ENCODE results near the gene ARFGAP3. TPM values are rescaled to one million over a fixed set of nuclear protein-coding genes. Genes with fewer than 3 reads are reported as not detected.
"Not testable (repeated sequence)": the region's sequence is repeated elsewhere in the genome, so short reads cannot be mapped to it uniquely, and the experiment has no call there.

Gene ARFGAP3
- total RNA-seq, 1 experiment from 2014 or later, result 45.1 TPM

DNA sequence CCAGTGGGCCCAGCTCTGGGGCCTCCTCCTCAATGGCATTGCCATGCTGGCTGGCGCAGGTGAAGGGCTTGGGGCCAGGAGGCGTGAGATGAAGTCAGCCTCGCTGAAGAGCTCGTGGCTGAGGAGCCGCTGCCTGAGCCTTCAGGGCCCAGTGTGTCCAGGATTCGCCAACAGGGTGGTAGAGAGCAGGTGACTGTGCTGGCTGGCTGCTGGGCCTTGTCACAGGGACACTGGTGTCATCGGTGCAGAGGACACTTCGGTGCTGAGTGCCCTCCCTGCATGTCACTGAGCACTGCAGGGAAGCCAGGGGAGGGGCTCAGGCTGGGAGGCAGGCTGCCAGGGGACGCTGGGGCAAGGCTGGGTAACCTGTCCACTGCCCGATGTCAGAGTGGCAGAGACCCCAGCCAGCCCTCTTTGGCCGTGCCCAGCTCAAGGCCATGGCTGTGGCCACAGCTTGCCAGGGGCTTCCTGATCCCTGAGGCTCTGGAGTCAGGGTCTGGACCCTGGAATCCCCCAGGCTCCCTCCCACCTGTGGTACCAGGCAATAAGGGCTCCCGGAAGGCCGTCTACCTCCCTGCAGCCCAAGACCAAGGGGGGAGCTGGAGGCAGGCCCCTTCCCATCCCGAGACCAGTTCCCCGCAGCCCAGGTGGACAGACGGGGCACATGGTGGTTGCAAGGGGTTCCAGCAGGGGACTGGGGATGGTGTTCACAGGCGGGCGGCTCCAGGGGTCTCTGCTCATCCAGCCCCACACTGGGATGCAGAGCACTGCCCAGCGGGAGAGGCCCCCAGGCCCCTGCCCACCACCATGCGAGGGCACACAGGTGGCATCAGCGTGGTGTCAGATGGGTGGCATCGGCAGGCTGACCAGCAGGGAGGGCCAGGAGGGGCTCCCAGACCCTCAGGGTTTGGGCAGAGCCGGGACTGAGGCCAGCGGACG, 63.9 kb downstream of the ARFGAP3 start:
- no peak for DNase-seq (ENCODE audit: low read depth, low spot score)
- in situ Hi-C loops (cut with HindIII; ENCODE audit: low pct_unique_long_range_greater_than_20kb, low sequenced_read_pairs), result no loop called here

DNA sequence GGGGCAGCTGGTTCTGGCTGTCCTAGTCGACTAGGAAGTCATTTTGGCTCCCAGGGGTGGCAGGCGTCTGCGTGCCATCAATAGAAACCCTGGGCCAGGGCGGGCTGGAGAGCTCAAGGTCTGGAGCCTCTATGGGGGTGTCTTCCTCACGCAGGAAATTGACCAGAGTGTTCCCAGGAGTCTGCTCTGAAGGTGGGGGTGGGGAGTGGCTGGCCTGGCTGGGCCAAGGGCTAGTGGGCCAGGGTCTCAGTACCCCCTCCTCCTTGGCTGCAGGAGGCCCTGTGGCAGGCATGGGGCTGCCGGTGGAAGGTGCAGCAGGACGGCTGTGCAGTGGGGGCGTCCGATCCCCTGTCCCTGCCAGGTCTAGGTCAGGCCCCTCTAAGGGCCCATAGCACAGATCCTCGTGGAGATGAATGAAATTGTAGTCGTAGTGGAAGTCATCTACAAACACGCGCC, 64.6 kb downstream of the ARFGAP3 start:
- in situ Hi-C loops (cut with HindIII; ENCODE audit: low pct_unique_long_range_greater_than_20kb, low sequenced_read_pairs), result no loop called here

GRCh38 chr22:42791721-42792452, 65.2 kb downstream of the ARFGAP3 start:
- no peak for DNase-seq (ENCODE audit: low read depth, low spot score)
- in situ Hi-C loops (cut with HindIII; ENCODE audit: low pct_unique_long_range_greater_than_20kb, low sequenced_read_pairs), result no loop called here

More for the DNA sequence above, 64.6 kb downstream of the ARFGAP3 start:
- no peak for DNase-seq (ENCODE audit: low read depth, low spot score)

- DNase-seq (ENCODE audit: low read depth, low spot score), result no peak
- in situ Hi-C loops (cut with HindIII; ENCODE audit: low pct_unique_long_range_greater_than_20kb, low sequenced_read_pairs), result no loop called here
Observed at GRCh38 chr22:42788466-42788865, 68.6 kb downstream of the ARFGAP3 start.

DNA sequence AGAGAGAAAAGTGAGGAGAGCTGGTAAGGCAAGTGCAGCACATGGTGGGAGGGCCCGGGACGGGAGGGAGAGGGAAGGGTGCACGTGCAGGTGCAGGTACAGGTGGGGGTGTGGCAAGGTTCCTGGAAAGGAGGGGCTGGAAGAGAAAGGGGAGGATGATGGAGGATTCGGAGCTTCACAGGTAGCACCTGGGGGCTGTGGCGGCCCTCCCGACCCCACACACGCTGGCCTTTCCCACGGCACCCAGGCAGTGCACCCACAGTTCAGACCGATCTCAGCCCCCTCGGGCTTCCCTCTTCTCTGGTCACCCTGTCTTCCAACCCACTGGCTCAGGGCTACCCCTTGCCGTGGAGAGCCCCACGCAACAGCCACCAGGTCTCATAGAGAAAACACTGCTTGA, 69.1 kb downstream of the ARFGAP3 start:
- in situ Hi-C loops (cut with HindIII; ENCODE audit: low pct_unique_long_range_greater_than_20kb, low sequenced_read_pairs), result no loop called here
- DNase-seq (ENCODE audit: low read depth, low spot score), result no peak

GRCh38 chr22:42787357-42787736, 69.7 kb downstream of the ARFGAP3 start:
- in situ Hi-C loops (cut with HindIII; ENCODE audit: low pct_unique_long_range_greater_than_20kb, low sequenced_read_pairs), result no loop called here
- no peak for DNase-seq (ENCODE audit: low read depth, low spot score)

GRCh38 chr22:42786606-42787356, 70.3 kb downstream of the ARFGAP3 start:
- DNase-seq (ENCODE audit: low read depth, low spot score), result no peak
- in situ Hi-C loops (cut with HindIII; ENCODE audit: low pct_unique_long_range_greater_than_20kb, low sequenced_read_pairs), result no loop called here

DNA sequence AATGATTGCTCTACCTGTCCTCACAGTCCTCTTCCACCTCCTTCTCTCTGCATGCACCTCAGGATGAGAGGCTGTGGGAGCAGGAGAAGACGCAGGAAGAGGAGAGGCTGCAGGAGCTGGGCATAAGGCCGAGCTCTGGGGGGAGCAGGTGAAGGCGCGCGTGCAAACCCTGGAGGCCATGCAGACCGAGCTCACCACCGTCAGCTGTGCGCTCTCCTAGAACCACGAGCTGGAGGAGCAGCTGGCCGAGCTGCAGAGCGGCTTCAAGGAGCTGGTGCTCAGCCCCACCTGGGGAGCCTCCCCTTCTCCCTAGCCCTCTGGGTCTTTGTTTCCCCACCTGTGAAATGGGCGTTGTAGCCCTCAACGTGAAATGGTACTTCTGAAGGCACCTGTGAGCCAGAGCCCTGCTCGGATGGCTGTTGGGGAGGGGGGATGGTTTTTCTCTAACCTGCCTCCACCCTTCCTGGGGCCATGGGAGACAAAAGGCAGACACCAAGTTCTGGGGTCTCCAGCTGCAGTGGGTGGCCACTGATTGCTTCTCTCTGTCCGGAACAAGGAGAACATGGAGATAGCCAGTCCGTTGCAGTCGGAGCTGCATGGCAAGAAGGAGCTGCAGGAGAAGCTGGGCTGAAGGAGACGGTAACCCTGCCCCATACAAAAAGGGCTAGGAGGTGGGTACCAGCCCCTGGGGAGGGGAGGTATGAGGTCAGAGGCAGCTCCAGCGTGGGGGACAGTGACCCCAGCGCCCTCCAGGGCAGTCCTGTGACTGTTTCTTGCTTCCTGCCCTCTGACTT, 71.2 kb downstream of the ARFGAP3 start:
- in situ Hi-C loops (cut with HindIII; ENCODE audit: low pct_unique_long_range_greater_than_20kb, low sequenced_read_pairs), result no loop called here
- DNase-seq (ENCODE audit: low read depth, low spot score), result no peak

DNA sequence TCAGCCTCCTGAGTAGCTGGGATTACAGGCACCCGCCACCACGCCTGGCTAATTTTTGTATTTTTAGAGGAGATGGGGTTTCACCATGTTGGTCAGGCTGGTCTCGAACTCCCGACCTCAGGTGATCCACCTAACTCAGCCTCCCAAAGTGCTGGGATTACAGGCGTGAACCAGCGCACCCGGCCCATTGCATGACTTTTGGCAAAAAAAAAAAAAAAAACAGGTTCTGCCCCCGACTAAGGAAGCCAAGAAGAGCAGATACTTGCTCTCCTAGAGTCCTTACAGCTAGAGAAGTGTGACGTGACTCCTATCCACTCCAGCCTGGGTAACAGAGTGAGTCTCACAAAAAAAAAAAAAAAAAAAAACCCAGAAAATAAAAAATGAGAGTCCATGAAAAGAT, 74.8 kb downstream of the ARFGAP3 start:
- in situ Hi-C loops (cut with HindIII; ENCODE audit: low pct_unique_long_range_greater_than_20kb, low sequenced_read_pairs); DNase-seq (ENCODE audit: low read depth, low spot score): not testable (repeated sequence)

DNA sequence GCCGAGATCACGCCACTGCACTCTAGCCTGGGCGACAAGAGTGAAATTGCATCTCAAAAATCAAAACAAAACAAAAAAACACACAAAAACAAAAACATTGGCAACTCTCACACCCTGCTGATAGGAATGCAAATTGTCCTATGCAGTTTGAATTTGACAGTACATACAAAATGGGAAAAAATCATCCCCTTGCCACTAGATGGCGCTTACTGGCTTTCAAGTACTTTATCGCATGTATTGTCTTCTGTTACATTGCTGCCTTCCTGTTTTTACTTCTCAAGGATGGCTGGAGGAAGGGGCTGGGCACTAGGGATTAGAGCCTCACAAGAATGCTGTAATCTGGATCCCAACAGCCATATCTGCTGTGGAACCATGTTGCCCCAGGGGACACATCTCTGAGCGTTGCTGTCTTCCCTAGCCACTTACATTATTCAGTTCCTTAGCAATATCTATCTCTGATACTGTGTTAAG, 77.0 kb downstream of the ARFGAP3 start:
- peak; percentile 95 for DNase-seq (ENCODE audit: low read depth, low spot score)
- in situ Hi-C loops (cut with HindIII; ENCODE audit: low pct_unique_long_range_greater_than_20kb, low sequenced_read_pairs), result no loop called here

DNA sequence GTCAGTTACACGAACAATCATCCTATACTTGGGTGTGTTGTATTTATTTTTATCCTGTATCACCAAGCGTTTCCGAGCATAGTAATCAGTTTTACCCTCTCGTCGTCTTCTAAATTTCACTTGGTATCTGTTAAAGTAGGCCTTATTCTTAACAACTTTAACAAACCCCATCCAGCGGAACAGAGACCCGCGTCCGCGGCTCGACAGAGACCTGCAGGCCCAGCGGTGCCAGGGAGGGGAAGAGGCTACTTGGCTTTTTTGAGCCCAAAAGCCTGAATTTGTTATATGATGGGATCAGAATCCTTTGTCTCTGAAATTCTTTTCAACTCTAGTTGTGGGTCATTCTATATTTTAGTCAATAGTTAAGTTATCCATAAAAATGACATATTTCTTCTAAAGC, 79.9 kb downstream of the ARFGAP3 start:
- in situ Hi-C loops (cut with HindIII; ENCODE audit: low pct_unique_long_range_greater_than_20kb, low sequenced_read_pairs), result no loop called here
- DNase-seq (ENCODE audit: low read depth, low spot score), result no peak

- DNase-seq (ENCODE audit: low read depth, low spot score), result no peak
- in situ Hi-C loops (cut with HindIII; ENCODE audit: low pct_unique_long_range_greater_than_20kb, low sequenced_read_pairs), result no loop called here
Observed at GRCh38 chr22:42773167-42773566, 83.9 kb downstream of the ARFGAP3 start.

- no peak for DNase-seq (ENCODE audit: low read depth, low spot score)
- in situ Hi-C loops (cut with HindIII; ENCODE audit: low pct_unique_long_range_greater_than_20kb, low sequenced_read_pairs), result no loop called here
Observed at GRCh38 chr22:42772647-42773046, 84.4 kb downstream of the ARFGAP3 start.

DNA sequence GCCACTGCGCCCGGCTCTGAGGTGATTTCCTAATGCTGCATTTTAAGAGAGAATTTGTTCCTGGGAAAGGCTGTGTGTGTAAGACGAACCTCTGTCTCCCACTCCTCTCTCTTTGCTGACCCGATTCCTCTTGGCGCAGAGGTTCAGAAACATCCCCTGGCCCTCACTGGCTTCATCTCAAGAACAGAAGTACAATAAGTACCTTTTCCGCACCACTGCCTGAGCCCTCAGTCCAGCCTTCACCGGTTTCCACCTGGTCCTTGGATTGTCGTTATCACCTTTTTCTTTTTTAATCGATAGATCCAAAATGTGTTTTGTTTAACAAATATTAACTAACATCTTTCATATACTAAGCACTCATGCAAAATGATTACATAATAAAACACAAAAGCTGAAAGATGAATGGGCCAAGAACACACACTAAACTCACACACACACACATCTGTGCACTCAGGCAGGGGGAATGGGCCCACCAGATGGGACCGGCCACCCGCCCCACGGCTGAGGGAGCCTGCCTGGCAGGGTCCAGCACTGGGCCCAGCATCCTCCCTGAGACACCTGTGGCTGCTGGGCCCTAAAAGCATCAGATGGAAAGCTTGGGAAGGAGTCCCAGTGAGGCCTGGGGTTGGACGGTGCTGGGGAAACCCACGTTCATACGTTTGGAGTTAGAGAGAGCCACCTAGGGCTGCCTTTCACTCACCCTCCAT, 86.0 kb downstream of the ARFGAP3 start:
- no peak for DNase-seq (ENCODE audit: low read depth, low spot score)
- in situ Hi-C loops (cut with HindIII; ENCODE audit: low pct_unique_long_range_greater_than_20kb, low sequenced_read_pairs), result no loop called here

DNA sequence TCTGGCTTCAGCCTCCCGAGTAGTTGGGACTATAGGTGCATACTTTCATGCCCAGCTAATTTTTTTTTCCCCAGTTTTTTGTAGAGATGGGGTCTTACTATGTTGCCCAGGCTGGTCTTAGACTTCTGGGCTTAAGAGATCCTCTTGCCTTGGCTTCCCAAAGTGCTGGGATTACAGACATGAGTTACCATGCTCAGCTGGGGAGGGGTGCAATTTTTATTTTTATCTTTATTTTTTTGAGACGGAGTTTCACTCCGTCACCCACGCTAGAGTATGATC, 86.7 kb downstream of the ARFGAP3 start:
- in situ Hi-C loops (cut with HindIII; ENCODE audit: low pct_unique_long_range_greater_than_20kb, low sequenced_read_pairs), result no loop called here
- DNase-seq (ENCODE audit: low read depth, low spot score), result no peak

DNA sequence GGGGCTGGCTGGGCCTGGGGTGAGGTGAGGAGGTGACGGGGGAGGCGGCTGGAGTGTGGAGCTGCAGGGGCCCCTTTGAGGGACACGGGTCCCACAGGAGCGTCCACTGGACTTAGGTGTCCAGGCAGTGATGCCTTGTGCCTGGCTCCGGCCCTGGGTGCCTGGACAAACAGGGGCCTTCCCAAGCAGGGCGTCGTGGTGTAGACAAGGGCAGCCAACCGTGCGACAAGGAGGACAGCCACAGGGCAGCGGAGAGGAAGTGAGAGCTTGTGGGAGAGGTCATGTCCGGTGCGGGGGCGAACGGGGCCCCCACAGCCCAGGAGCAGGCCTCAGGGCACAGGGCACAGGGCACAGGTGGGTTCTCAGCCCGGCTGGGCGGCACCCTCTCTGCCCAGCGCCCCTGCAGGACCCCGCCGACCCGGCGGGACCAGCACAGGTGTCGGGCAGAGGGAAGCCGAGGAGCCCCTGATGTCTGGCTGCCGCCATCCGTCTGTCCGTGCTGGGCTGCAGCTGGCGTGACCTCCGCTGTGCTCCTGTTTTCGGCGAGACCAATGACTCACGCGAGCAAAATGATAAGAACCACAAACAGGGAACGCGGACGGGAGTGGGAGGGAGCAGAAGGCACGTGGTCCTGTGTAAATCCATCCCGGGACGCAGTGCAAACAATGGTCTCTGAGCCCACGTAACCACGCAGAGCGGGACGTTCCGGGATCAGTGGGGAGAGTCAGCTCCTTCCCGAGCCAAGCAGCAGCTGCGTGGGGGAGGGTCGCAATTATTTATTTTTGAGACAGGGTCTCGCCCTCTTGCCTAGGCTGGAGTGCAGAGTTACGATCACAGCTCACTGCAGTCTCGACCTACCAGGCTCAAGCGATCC, 87.3 kb downstream of the ARFGAP3 start:
- in situ Hi-C loops (cut with HindIII; ENCODE audit: low pct_unique_long_range_greater_than_20kb, low sequenced_read_pairs), result no loop called here
- no peak for DNase-seq (ENCODE audit: low read depth, low spot score)

Data from SK-MEL-5 (cell line).